DND-41 (cell line): Measurements from ENCODE around the gene RNF207.

ENCODE experiments used
- CTCF ChIP-seq: IDR thresholded peaks from 2 replicates; pipeline ENCODE4 v1.5.1; 2012; ENCODE audit warnings: borderline replicate concordance, low read length, moderate library complexity, mild to moderate bottlenecking; ENCODE audit not compliant: poor library complexity, severe bottlenecking; ENCODE audit errors: extremely low read depth
- EZH2 ChIP-seq: IDR thresholded peaks from 3 replicates; pipeline ENCODE4 v1.6.1; 2012; ENCODE audit warnings: borderline replicate concordance, low read depth, mild to moderate bottlenecking, moderate library complexity, low read length, inconsistent platforms; ENCODE audit not compliant: severe bottlenecking

DNA sequence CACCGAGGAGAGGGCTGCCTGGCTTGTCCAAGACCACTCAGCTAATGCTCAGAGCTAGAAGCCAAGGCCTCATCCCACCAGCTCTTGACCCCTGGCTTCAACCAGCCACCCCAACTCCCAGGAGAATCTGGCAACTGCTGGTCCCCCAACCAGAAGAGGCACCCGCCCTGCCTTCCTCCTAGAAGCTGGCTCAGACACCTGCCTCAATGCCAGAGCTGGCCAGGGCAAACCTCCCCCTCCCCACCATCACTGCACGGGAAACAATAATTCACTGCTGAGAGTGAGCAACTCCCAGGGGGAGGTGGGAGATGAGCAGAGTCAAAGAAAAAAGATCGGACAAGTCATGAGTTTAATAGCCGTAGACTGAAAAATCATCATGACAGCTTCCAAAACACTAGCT is 29.1 kb upstream of the RNF207 start:
- TF ChIP-seq CTCF (no peak), EZH2 (no peak)
